ENCODE data around the gene TRMT112. TPM values are rescaled to one million over a fixed set of nuclear protein-coding genes. Genes with fewer than 3 reads are reported as not detected.
A peak's percentile ranks its signal among the peaks of the same experiment; 100 is the strongest.

The TRMT112 gene
- total and polyA plus RNA-seq, 2 of the 8 experiments (the other 6 are each of a cell fraction or from before 2014, with no cell fraction given), result 300 to 650 TPM

DNA sequence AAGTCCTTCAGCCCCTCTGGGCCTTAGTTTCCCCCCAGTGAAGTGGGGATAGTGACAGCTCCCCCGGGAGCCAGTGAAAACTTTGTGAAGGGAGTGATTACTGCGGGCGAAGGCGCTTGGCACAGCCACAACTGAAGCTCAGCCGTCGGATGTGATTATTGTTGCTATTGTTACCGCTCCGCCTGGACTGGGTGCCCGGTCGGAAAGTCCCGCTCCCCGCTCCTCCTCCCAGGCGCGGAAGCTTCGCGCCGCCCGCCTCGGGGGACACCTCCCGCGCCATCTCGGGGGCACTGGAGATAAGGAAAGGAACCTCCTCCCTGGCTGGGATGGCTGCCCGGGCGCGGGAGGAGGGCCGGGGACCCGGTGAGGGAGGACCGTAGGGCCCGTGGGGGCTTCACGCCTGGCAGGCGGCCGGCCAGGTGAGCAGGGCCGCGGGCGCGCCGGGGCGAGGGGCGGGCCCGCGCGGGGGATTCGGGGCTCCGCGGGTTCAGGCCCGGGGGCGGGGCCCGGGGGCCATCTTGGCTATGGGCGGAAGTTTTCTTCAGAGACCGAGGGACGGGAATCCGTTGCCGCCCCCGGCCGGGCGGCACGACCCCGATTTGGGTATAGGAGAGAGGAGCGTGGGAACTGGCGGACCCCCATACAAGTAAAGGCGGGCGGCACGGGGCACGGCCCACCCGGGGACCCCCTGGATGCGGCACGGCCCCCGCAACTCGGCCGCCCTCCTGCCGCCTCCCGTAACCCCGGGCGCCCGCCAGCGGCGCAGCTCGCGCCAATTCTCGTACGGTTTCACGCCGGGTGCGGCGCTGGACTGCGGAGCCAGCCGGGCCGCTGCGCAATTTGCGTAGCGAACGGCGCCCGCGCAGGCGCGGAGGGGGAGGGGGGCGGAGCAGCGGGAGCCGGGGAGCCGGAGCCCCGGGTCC is 32.1 kb downstream of the TRMT112 start, which contains the start of gene GPR137 (continued):
- TF ChIP-seq ZNF274 (IDR thresholded peaks at IDR 0.05; ENCODE audit: borderline replicate concordance, extremely low read depth, low read length) (no peak), BRCA1 (IDR thresholded peaks at IDR 0.05; ENCODE audit: low read depth, low read length) (no peak), POLR2A (IDR thresholded peaks at IDR 0.05; ENCODE audit: control extremely low read depth in 1 of 2, low read depth in 2 of 2, low read length in 2 of 2) (no peak), SAP30 (IDR thresholded peaks at IDR 0.05; ENCODE audit: insufficient read depth, insufficient replicate concordance, low read length) (peak; percentile 47), RNF2 (IDR thresholded peaks at IDR 0.05; ENCODE audit: borderline replicate concordance, low read depth, low read length, missing control alignments, poor library complexity, severe bottlenecking) (no peak), MAFK (IDR thresholded peaks at IDR 0.05; ENCODE audit: low read depth, low read length) (no peak), JUND (IDR thresholded peaks at IDR 0.05; ENCODE audit: low read length) (no peak), TAF1 (IDR thresholded peaks at IDR 0.05; ENCODE audit: low read depth, low read length) (no peak), TEAD4 (IDR thresholded peaks at IDR 0.05; ENCODE audit: low read depth, low read length) (no peak), HDAC6 (IDR thresholded peaks at IDR 0.05; ENCODE audit: low read depth, low read length) (no peak), SUZ12 (IDR thresholded peaks at IDR 0.05; ENCODE audit: low read length) (no peak), JUN (IDR thresholded peaks at IDR 0.05; ENCODE audit: low read depth, low read length) (no peak), EZH2 (IDR thresholded peaks at IDR 0.05; ENCODE audit: low read depth, low read length, severe bottlenecking) (no peak)
- TF ChIP-seq, protein P1, sequence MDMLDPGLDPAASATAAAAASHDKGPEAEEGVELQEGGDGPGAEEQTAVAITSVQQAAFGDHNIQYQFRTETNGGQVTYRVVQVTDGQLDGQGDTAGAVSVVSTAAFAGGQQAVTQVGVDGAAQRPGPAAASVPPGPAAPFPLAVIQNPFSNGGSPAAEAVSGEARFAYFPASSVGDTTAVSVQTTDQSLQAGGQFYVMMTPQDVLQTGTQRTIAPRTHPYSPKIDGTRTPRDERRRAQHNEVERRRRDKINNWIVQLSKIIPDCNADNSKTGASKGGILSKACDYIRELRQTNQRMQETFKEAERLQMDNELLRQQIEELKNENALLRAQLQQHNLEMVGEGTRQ (IDR thresholded peaks at IDR 0.05; ENCODE audit: low read length), result no peak
- TF ChIP-seq, protein P2, sequence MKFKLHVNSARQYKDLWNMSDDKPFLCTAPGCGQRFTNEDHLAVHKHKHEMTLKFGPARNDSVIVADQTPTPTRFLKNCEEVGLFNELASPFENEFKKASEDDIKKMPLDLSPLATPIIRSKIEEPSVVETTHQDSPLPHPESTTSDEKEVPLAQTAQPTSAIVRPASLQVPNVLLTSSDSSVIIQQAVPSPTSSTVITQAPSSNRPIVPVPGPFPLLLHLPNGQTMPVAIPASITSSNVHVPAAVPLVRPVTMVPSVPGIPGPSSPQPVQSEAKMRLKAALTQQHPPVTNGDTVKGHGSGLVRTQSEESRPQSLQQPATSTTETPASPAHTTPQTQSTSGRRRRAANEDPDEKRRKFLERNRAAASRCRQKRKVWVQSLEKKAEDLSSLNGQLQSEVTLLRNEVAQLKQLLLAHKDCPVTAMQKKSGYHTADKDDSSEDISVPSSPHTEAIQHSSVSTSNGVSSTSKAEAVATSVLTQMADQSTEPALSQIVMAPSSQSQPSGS (IDR thresholded peaks at IDR 0.05; ENCODE audit: low read length), result no peak
- TF ChIP-seq, protein P3, sequence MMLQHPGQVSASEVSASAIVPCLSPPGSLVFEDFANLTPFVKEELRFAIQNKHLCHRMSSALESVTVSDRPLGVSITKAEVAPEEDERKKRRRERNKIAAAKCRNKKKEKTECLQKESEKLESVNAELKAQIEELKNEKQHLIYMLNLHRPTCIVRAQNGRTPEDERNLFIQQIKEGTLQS (IDR thresholded peaks at IDR 0.05; ENCODE audit: insufficient read depth, low read depth, low read length), result no peak
- TF ChIP-seq, protein P4, sequence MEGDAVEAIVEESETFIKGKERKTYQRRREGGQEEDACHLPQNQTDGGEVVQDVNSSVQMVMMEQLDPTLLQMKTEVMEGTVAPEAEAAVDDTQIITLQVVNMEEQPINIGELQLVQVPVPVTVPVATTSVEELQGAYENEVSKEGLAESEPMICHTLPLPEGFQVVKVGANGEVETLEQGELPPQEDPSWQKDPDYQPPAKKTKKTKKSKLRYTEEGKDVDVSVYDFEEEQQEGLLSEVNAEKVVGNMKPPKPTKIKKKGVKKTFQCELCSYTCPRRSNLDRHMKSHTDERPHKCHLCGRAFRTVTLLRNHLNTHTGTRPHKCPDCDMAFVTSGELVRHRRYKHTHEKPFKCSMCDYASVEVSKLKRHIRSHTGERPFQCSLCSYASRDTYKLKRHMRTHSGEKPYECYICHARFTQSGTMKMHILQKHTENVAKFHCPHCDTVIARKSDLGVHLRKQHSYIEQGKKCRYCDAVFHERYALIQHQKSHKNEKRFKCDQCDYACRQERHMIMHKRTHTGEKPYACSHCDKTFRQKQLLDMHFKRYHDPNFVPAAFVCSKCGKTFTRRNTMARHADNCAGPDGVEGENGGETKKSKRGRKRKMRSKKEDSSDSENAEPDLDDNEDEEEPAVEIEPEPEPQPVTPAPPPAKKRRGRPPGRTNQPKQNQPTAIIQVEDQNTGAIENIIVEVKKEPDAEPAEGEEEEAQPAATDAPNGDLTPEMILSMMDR (IDR thresholded peaks at IDR 0.05; ENCODE audit: control extremely low read depth in 1 of 3, insufficient read depth in 1 of 3, low read depth in 1 of 3, low read length in 3 of 3), result no peak
